HepG2 (cell line): ENCODE results near the gene PSMB3. TPM values are rescaled to one million over a fixed set of nuclear protein-coding genes. Genes with fewer than 3 reads are reported as not detected.

Source experiments
- GZF1 ChIP-seq: sonication (generic); formaldehyde crosslinking; IDR thresholded peaks from 2 replicates; pipeline ENCODE4 v1.5.1; 2020; ENCODE audit warnings: mild to moderate bottlenecking, missing genetic modification reagents
- HNF4A ChIP-seq: sonication (generic); formaldehyde crosslinking; IDR thresholded peaks from 2 replicates; pipeline ENCODE4 v1.4.0; 2020; ENCODE audit warnings: missing genetic modification reagents
- HOXA3 ChIP-seq: sonication (generic); formaldehyde crosslinking; IDR thresholded peaks from 2 replicates; pipeline ENCODE4 v1.5.0; 2020; ENCODE audit warnings: missing genetic modification reagents
- JUN ChIP-seq: sonication (generic); formaldehyde crosslinking; IDR thresholded peaks from 2 replicates; pipeline ENCODE4 v1.4.0; 2020; ENCODE audit warnings: mild to moderate bottlenecking, missing genetic modification reagents
- KDM5B ChIP-seq: sonication (generic); formaldehyde crosslinking; IDR thresholded peaks from 2 replicates; pipeline ENCODE4 v1.4.0; 2020; ENCODE audit warnings: missing genetic modification reagents, mild to moderate bottlenecking, borderline replicate concordance
- LRRFIP1 ChIP-seq: sonication (generic); formaldehyde crosslinking; conservative IDR thresholded peaks from 2 replicates; pipeline ENCODE4 v1.4.0; 2020; ENCODE audit warnings: missing genetic modification reagents
- MIER3 ChIP-seq: IDR thresholded peaks from 2 replicates; pipeline ENCODE4 v1.6.1; 2016; ENCODE audit warnings: missing compliant biosample characterization, borderline replicate concordance
- NCOA2 ChIP-seq: sonication (generic); formaldehyde crosslinking; IDR thresholded peaks from 2 replicates; pipeline ENCODE4 v1.8.0; 2022; ENCODE audit warnings: inconsistent platforms
- POLR2A ChIP-seq, 2 experiments: IDR thresholded peaks; 2 replicates each; pipeline ENCODE4 v1.6.1; 2011; ENCODE audit warnings: low read depth in 2 of 2, low read length in 2 of 2, mild to moderate bottlenecking in 1 of 2, moderate library complexity in 1 of 2; ENCODE audit not compliant: insufficient read depth in 1 of 2
- SOX5 ChIP-seq: IDR thresholded peaks from 2 replicates; pipeline ENCODE4 v1.6.1; 2016; ENCODE audit warnings: borderline replicate concordance
- TFAP4 ChIP-seq: sonication (generic); IDR thresholded peaks from 2 replicates; pipeline ENCODE4 v1.6.1; 2016; ENCODE audit warnings: low read depth, borderline replicate concordance
- TGIF2 ChIP-seq: IDR thresholded peaks from 2 replicates; pipeline ENCODE4 v1.6.1; 2016; ENCODE audit warnings: control low read depth, missing compliant biosample characterization
- TOPORS ChIP-seq: sonication (generic); formaldehyde crosslinking; IDR thresholded peaks from 2 replicates; pipeline ENCODE4 v1.8.0; 2023; ENCODE audit warnings: mild to moderate bottlenecking, missing genetic modification reagents
- ZNF180 ChIP-seq: sonication (generic); formaldehyde crosslinking; IDR thresholded peaks from 2 replicates; pipeline ENCODE4 v1.4.0; 2020; ENCODE audit warnings: low read depth, missing genetic modification reagents, borderline replicate concordance
- ZNF207 ChIP-seq: fragments of 450-650 bp; IDR thresholded peaks from 2 replicates; pipeline ENCODE4 v1.6.1; 2016; ENCODE audit warnings: antibody characterized with exemption, borderline replicate concordance
- ZNF224 ChIP-seq: sonication (generic); formaldehyde crosslinking; IDR thresholded peaks from 2 replicates; pipeline ENCODE4 v1.5.0; 2020; ENCODE audit warnings: mild to moderate bottlenecking, missing genetic modification reagents
- ZNF33B ChIP-seq: sonication (generic); formaldehyde crosslinking; IDR thresholded peaks from 2 replicates; pipeline ENCODE4 v1.5.1; 2020; ENCODE audit warnings: mild to moderate bottlenecking, missing genetic modification reagents
- ZNF484 ChIP-seq: sonication (generic); formaldehyde crosslinking; IDR thresholded peaks from 2 replicates; pipeline ENCODE4 v1.5.1; 2020; ENCODE audit warnings: mild to moderate bottlenecking, low read depth, missing genetic modification reagents, borderline replicate concordance
- ZNF546 ChIP-seq: sonication (generic); formaldehyde crosslinking; conservative IDR thresholded peaks from 2 replicates; pipeline ENCODE4 v1.8.1; 2023; ENCODE audit warnings: mild to moderate bottlenecking, missing genetic modification reagents
- ZNF644 ChIP-seq: IDR thresholded peaks from 2 replicates; pipeline ENCODE4 v1.6.1; 2016; ENCODE audit warnings: low read depth
- ZNF773 ChIP-seq: sonication (generic); formaldehyde crosslinking; IDR thresholded peaks from 2 replicates; pipeline ENCODE4 v1.4.0; 2020; ENCODE audit warnings: missing genetic modification reagents, borderline replicate concordance
- ZSCAN9 ChIP-seq: IDR thresholded peaks from 2 replicates; pipeline ENCODE4 v1.6.1; 2016; ENCODE audit warnings: borderline replicate concordance
- polyA plus RNA-seq, 8 experiments: library from polyadenylated mRNA; depleted of rRNA in 3 of 8; stranded (reverse) in 7 of 8; unstranded in 1 of 8; fragments of >200 nt; fragmentation: Illumina TruSeq in 4 of 8; extraction: Trizol in 4 of 8; gene quantifications; 2 replicates each; pipeline versions ENCODE4 v1.2.1 to v1.2.3, GENCODE V29; 2011 to 2016; ENCODE audit warnings: low read depth in 4 of 8, missing spikeins in 1 of 8, mixed read lengths in 1 of 8; ENCODE audit not compliant: insufficient read depth in 1 of 8
- total RNA-seq, 5 experiments: library from RNA; depleted of rRNA; stranded (reverse); fragments of >200 nt; fragmentation: Illumina TruSeq; extraction: Trizol; gene quantifications; 2 replicates each; pipeline ENCODE4 v1.2.3, GENCODE V29; 2016; ENCODE audit warnings: low read depth in 1 of 5
- TF ChIP-seq, protein P1 (sequence below): sonication (generic); formaldehyde crosslinking; IDR thresholded peaks from 2 replicates; pipeline ENCODE4 v1.4.0; 2020; ENCODE audit warnings: mild to moderate bottlenecking, missing genetic modification reagents
- TF ChIP-seq, protein P2 (sequence below): sonication (generic); formaldehyde crosslinking; IDR thresholded peaks from 2 replicates; pipeline ENCODE4 v1.8.0; 2023; ENCODE audit warnings: mild to moderate bottlenecking, missing genetic modification reagents
- TF ChIP-seq, protein P3 (sequence below): sonication (generic); formaldehyde crosslinking; IDR thresholded peaks from 2 replicates; pipeline ENCODE4 v1.5.0; 2020; ENCODE audit warnings: missing genetic modification reagents

Gene PSMB3
- total and polyA plus RNA-seq, 2 of the 13 experiments (the other 11 are each of a cell fraction or from before 2014, with no cell fraction given) = 366 to 517 TPM

DNA sequence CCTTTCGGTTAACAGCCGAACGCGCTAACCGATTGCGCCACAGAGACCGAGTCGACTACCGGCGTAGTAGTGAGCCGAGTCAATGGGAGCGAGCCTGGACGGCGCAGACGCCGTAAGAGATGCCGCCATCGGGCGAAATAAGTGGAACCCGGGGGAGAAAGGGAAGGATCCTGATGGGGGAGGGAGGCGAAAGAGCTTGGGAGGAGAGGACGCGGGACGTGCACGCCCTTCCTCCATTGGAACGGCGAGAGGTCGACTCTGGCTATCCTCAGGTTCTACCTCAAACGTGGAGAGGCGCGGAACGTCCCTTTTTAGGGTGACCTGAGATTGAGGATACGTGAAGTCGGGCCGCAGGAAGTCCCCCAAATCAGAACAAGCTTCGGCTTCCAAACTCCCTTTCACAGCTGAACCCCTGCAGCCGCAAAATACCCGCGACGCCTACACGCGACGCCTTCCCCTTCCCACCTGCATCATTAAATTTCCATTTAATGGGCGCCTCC lies 683 bp upstream of the PSMB3 start (continued):
- TF ChIP-seq TOPORS (CRISPR knock-in tag) = peak; percentile 76; the same call in 1 of the 2 replicates
- no peak for TF ChIP-seq JUN (CRISPR knock-in tag)
- TF ChIP-seq GZF1 (CRISPR knock-in tag) = peak; percentile 47; the same call in 1 of the 2 replicates
- TF ChIP-seq ZNF546 (CRISPR knock-in tag) = 0 out of 2 replicates have a peak, but pooled peaks have one; percentile 48
- TF ChIP-seq TGIF2 (CRISPR knock-in tag) = peak; percentile 81
- no peak for TF ChIP-seq ZNF207
- peak; percentile 63; the same call in 1 of the 2 replicates for TF ChIP-seq KDM5B (CRISPR knock-in tag)
- TF ChIP-seq, protein P1, sequence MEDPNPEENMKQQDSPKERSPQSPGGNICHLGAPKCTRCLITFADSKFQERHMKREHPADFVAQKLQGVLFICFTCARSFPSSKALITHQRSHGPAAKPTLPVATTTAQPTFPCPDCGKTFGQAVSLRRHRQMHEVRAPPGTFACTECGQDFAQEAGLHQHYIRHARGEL (CRISPR knock-in tag) = no peak; the same call in 1 of the 2 replicates
- no peak for TF ChIP-seq LRRFIP1 (CRISPR knock-in tag)
- TF ChIP-seq NCOA2 (CRISPR knock-in tag) = peak; percentile 60; the same call in 1 of the 2 replicates
- TF ChIP-seq ZNF180 (CRISPR knock-in tag) = no peak
- TF ChIP-seq TFAP4 = no peak
- no peak; the same call in 1 of the 2 replicates for TF ChIP-seq MIER3 (CRISPR knock-in tag)
- TF ChIP-seq ZNF33B = no peak
- no peak for TF ChIP-seq ZNF224 (CRISPR knock-in tag)
- TF ChIP-seq, protein P2, sequence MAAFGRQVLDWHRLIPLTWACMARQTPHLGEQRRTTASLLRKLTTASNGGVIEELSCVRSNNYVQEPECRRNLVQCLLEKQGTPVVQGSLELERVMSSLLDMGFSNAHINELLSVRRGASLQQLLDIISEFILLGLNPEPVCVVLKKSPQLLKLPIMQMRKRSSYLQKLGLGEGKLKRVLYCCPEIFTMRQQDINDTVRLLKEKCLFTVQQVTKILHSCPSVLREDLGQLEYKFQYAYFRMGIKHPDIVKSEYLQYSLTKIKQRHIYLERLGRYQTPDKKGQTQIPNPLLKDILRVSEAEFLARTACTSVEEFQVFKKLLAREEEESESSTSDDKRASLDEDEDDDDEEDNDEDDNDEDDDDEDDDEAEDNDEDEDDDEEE = peak; percentile 95; the same call in 1 of the 2 replicates
- TF ChIP-seq ZSCAN9 = peak; percentile 63; the same call in 1 of the 2 replicates
- no peak for TF ChIP-seq HNF4A (CRISPR knock-in tag)
- peak; percentile 80 for TF ChIP-seq HOXA3
- TF ChIP-seq ZNF484 (CRISPR knock-in tag) = no peak
- TF ChIP-seq, protein P3, sequence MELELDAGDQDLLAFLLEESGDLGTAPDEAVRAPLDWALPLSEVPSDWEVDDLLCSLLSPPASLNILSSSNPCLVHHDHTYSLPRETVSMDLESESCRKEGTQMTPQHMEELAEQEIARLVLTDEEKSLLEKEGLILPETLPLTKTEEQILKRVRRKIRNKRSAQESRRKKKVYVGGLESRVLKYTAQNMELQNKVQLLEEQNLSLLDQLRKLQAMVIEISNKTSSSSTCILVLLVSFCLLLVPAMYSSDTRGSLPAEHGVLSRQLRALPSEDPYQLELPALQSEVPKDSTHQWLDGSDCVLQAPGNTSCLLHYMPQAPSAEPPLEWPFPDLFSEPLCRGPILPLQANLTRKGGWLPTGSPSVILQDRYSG (CRISPR knock-in tag) = no peak
- peak in 1 of 2 experiments; percentile 45; a peak in 2 of 4 replicates for TF ChIP-seq POLR2A (IDR thresholded peaks at IDR 0.05; ENCODE audit: insufficient read depth in 1 of 2, low read depth in 2 of 2, low read length in 2 of 2)
- no peak for TF ChIP-seq ZNF773 (CRISPR knock-in tag)
- peak; percentile 66; the same call in 1 of the 2 replicates for TF ChIP-seq SOX5
- TF ChIP-seq ZNF644 = no peak
